ENCODE results near the gene STXBP1.

The STXBP1 gene

DNA sequence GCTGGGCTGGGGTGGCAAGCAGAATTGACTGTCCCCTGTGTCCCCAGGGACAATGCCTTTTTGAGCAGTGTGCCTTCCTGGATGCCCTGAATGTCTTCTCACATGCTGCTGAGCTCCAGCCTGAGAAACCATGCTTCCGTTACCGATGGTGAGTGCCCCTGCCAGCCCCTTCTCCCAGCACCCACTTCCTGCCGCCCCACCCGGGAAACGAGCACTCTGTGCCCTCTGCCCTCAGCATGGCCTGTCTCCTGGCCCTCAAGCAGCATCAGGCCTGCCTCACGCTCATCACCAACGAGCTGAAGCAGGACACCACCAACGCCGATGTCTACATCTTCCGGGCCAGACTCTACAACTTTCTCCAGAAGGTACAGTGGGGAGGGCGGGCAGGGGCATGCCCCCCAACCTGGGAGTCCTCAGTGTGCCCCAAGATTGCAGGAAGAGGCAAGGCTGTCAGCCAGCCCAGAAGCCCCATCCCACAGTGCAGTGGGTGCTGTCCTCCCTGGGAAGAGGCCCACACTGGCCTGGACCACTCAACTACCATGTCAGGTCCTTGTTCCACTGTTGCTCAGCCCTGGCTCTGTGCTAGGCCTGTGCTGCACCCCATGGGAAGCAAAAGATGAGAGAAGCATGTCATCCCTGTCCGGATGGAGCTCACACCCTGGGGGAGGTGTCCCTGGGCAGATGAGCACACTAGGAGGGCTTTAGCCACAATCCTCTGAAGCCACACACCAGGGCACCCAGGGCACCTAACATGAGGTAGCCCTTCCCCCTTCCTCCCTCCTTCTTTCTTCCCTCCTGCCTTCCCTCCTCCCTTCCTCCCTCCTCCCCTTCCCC is 108.2 kb downstream of the STXBP1 start:
- H3K9ac ChIP-seq (ENCODE audit: low read length), result no peak overlapping the region
- no peak overlapping the region for H3K27ac ChIP-seq (ENCODE audit: low read depth, low read length, poor library complexity, severe bottlenecking)
- H3K4me3 ChIP-seq (ENCODE audit: low read depth, low read length, poor library complexity, severe bottlenecking), result no peak overlapping the region
- no peaks in the 10 kb centered on the region for H3K36me3 ChIP-seq (ENCODE audit: insufficient read depth, low read length)
- no peak overlapping the region for H3K4me2 ChIP-seq (ENCODE audit: low read length)
- peaks cover 5% of the 10 kb centered on the region for H3K4me1 ChIP-seq (ENCODE audit: insufficient read depth, low read length, severe bottlenecking)
- TF ChIP-seq, protein P1, sequence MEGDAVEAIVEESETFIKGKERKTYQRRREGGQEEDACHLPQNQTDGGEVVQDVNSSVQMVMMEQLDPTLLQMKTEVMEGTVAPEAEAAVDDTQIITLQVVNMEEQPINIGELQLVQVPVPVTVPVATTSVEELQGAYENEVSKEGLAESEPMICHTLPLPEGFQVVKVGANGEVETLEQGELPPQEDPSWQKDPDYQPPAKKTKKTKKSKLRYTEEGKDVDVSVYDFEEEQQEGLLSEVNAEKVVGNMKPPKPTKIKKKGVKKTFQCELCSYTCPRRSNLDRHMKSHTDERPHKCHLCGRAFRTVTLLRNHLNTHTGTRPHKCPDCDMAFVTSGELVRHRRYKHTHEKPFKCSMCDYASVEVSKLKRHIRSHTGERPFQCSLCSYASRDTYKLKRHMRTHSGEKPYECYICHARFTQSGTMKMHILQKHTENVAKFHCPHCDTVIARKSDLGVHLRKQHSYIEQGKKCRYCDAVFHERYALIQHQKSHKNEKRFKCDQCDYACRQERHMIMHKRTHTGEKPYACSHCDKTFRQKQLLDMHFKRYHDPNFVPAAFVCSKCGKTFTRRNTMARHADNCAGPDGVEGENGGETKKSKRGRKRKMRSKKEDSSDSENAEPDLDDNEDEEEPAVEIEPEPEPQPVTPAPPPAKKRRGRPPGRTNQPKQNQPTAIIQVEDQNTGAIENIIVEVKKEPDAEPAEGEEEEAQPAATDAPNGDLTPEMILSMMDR (IDR thresholded peaks at IDR 0.05; ENCODE audit: low read length), result no peak
- no peak for TF ChIP-seq EZH2 (IDR thresholded peaks at IDR 0.05; ENCODE audit: borderline replicate concordance, low read length)
- H4K20me1 ChIP-seq (ENCODE audit: insufficient read depth, low read length), result no peaks in the 10 kb centered on the region
- H3K9me3 ChIP-seq (ENCODE audit: low read length), result no peaks in the 10 kb centered on the region
- no peaks in the 10 kb centered on the region for H3K79me2 ChIP-seq (ENCODE audit: insufficient read depth, low read length)
- no peak overlapping the region for H2AFZ ChIP-seq (ENCODE audit: low read length)
- H3K27me3 ChIP-seq (ENCODE audit: insufficient read depth, low read length), result peaks cover 4% of the 10 kb centered on the region; the same call in 1 of the 2 replicates
- no peaks in the 10 kb centered on the region for H3K9me2 ChIP-seq (ENCODE audit: low read depth, low read length)
- H3F3A ChIP-seq (ENCODE audit: insufficient read depth, low read length), result no peaks in the 10 kb centered on the region

- peaks cover 5% of the 10 kb centered on the region for H3K4me1 ChIP-seq (ENCODE audit: insufficient read depth, low read length, severe bottlenecking)
Measured at GRCh38 chr9:127720865-127721227, 108.8 kb downstream of the STXBP1 start.

DNA sequence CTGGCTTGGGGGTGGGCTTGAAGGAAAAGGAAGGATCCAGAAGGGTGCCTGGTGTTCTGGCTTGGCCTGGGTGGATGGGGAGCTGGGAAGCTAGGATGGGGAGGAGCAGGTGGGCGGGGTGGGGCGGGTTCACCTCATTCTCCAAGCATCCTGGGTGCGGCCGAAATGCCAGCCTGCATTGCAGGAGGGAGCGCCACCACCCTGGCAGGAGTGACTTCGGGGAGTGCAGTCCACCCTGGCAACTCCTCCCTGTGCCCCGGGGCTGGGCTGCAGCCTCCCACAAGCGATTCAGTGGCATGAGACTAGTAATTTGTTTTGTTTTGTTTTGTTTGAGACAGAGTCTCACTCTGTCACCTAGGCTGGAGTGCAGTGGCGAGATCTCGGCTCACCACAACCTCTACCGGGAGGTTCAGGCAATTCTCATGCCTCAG is 109.3 kb downstream of the STXBP1 start:
- H3K9me2 ChIP-seq (ENCODE audit: low read depth, low read length), result no peaks in the 10 kb centered on the region
- no peak overlapping the region for H2AFZ ChIP-seq (ENCODE audit: low read length)
- H3K4me3 ChIP-seq (ENCODE audit: low read depth, low read length, poor library complexity, severe bottlenecking), result no peak overlapping the region
- H3K27ac ChIP-seq (ENCODE audit: low read depth, low read length, poor library complexity, severe bottlenecking), result no peak overlapping the region
- H3K27me3 ChIP-seq (ENCODE audit: insufficient read depth, low read length), result peaks cover 4% of the 10 kb centered on the region; the same call in 1 of the 2 replicates
- no peaks in the 10 kb centered on the region for H3F3A ChIP-seq (ENCODE audit: insufficient read depth, low read length)
- no peaks in the 10 kb centered on the region for H3K79me2 ChIP-seq (ENCODE audit: insufficient read depth, low read length)
- H4K20me1 ChIP-seq (ENCODE audit: insufficient read depth, low read length), result no peaks in the 10 kb centered on the region
- no peaks in the 10 kb centered on the region for H3K9me3 ChIP-seq (ENCODE audit: low read length)
- no peaks in the 10 kb centered on the region for H3K4me1 ChIP-seq (ENCODE audit: insufficient read depth, low read length, severe bottlenecking)
- H3K4me2 ChIP-seq (ENCODE audit: low read length), result no peak overlapping the region
- TF ChIP-seq, protein P1 (IDR thresholded peaks at IDR 0.05; ENCODE audit: low read length), result no peak
- TF ChIP-seq EZH2 (IDR thresholded peaks at IDR 0.05; ENCODE audit: borderline replicate concordance, low read length), result no peak
- H3K36me3 ChIP-seq (ENCODE audit: insufficient read depth, low read length), result no peaks in the 10 kb centered on the region
- H3K9ac ChIP-seq (ENCODE audit: low read length), result no peak overlapping the region

More at GRCh38 chr9:127720865-127721227, 108.8 kb downstream of the STXBP1 start:
- H3K79me2 ChIP-seq (ENCODE audit: insufficient read depth, low read length), result no peaks in the 10 kb centered on the region
- H3K27me3 ChIP-seq (ENCODE audit: insufficient read depth, low read length), result peaks cover 4% of the 10 kb centered on the region; the same call in 1 of the 2 replicates
- no peaks in the 10 kb centered on the region for H3K36me3 ChIP-seq (ENCODE audit: insufficient read depth, low read length)
- H3K9me2 ChIP-seq (ENCODE audit: low read depth, low read length), result no peaks in the 10 kb centered on the region
- H4K20me1 ChIP-seq (ENCODE audit: insufficient read depth, low read length), result no peaks in the 10 kb centered on the region
- no peak for TF ChIP-seq EZH2 (IDR thresholded peaks at IDR 0.05; ENCODE audit: borderline replicate concordance, low read length)
- H3K4me3 ChIP-seq (ENCODE audit: low read depth, low read length, poor library complexity, severe bottlenecking), result no peak overlapping the region
- no peaks in the 10 kb centered on the region for H3F3A ChIP-seq (ENCODE audit: insufficient read depth, low read length)
- H2AFZ ChIP-seq (ENCODE audit: low read length), result no peak overlapping the region
- no peaks in the 10 kb centered on the region for H3K9me3 ChIP-seq (ENCODE audit: low read length)
- no peak overlapping the region for H3K9ac ChIP-seq (ENCODE audit: low read length)
- H3K27ac ChIP-seq (ENCODE audit: low read depth, low read length, poor library complexity, severe bottlenecking), result no peak overlapping the region
- no peak overlapping the region for H3K4me2 ChIP-seq (ENCODE audit: low read length)

Measured in OCI-LY1 (cell line).